ENCODE results near the gene SETD6.
"Not testable (repeated sequence)": the region's sequence is repeated elsewhere in the genome, so short reads cannot be mapped to it uniquely, and the experiment has no call there.

Gene SETD6

GRCh38 chr16:58515125-58515870 lies at the start of gene SETD6:
SETD6 (plus strand) TSS chr16:58515517; CDS start chr16:58515538, 21 bp downstream.
- peak; percentile 63 for DNase-seq (ENCODE audit: low read depth)

- DNase-seq (ENCODE audit: low read depth), result no peak
Observed at GRCh38 chr16:58465817-58466216, 49.5 kb upstream of the SETD6 start.

- no peak for DNase-seq (ENCODE audit: low read depth)
Observed at GRCh38 chr16:58466396-58466795, 48.9 kb upstream of the SETD6 start.

GRCh38 chr16:58467905-58468304 lies 47.4 kb upstream of the SETD6 start:
- DNase-seq (ENCODE audit: low read depth), result no peak

GRCh38 chr16:58471209-58471975 lies 43.9 kb upstream of the SETD6 start:
- DNase-seq (ENCODE audit: low read depth), result no peak

- no peak for DNase-seq (ENCODE audit: low read depth)
Observed at GRCh38 chr16:58472266-58472665, 43.1 kb upstream of the SETD6 start.

GRCh38 chr16:58472827-58473226 lies 42.5 kb upstream of the SETD6 start:
- no peak for DNase-seq (ENCODE audit: low read depth)

- no peak for DNase-seq (ENCODE audit: low read depth)
Observed at GRCh38 chr16:58474296-58474695, 41.0 kb upstream of the SETD6 start.

GRCh38 chr16:58475091-58475619 lies 40.2 kb upstream of the SETD6 start:
- no peak for DNase-seq (ENCODE audit: low read depth)

GRCh38 chr16:58476791-58477190 lies 38.5 kb upstream of the SETD6 start:
- DNase-seq (ENCODE audit: low read depth), result no peak

- DNase-seq (ENCODE audit: low read depth), result no peak
Observed at GRCh38 chr16:58478427-58478826, 36.9 kb upstream of the SETD6 start.

GRCh38 chr16:58481226-58481869 lies 34.0 kb upstream of the SETD6 start:
- no peak for DNase-seq (ENCODE audit: low read depth)

- no peak for DNase-seq (ENCODE audit: low read depth)
Observed at GRCh38 chr16:58481931-58482330, 33.4 kb upstream of the SETD6 start.

GRCh38 chr16:58485184-58485887 lies 30.0 kb upstream of the SETD6 start:
- DNase-seq (ENCODE audit: low read depth), result no peak

GRCh38 chr16:58487566-58488351 lies 27.6 kb upstream of the SETD6 start:
- peak; percentile 56 for DNase-seq (ENCODE audit: low read depth)

- no peak for DNase-seq (ENCODE audit: low read depth)
Observed at GRCh38 chr16:58488531-58488930, 26.8 kb upstream of the SETD6 start.

- DNase-seq (ENCODE audit: low read depth), result no peak
Observed at GRCh38 chr16:58490065-58490464, 25.3 kb upstream of the SETD6 start.

- DNase-seq (ENCODE audit: low read depth), result not testable (repeated sequence)
Observed at GRCh38 chr16:58490539-58490938, 24.8 kb upstream of the SETD6 start.

- no peak for DNase-seq (ENCODE audit: low read depth)
Observed at GRCh38 chr16:58492066-58492465, 23.3 kb upstream of the SETD6 start.

GRCh38 chr16:58492735-58493134 lies 22.6 kb upstream of the SETD6 start:
- DNase-seq (ENCODE audit: low read depth), result no peak

- DNase-seq (ENCODE audit: low read depth), result no peak
Observed at GRCh38 chr16:58493756-58494431, 21.4 kb upstream of the SETD6 start.
